OCI-M2 (cell line): ENCODE results near the gene SNX25.

Source experiments
- DNase-seq: peaks from one replicate; lab custom pipeline; 2025; ENCODE audit not compliant: unreplicated experiment; lab: John Stamatoyannopoulos, UW

Gene SNX25

DNA sequence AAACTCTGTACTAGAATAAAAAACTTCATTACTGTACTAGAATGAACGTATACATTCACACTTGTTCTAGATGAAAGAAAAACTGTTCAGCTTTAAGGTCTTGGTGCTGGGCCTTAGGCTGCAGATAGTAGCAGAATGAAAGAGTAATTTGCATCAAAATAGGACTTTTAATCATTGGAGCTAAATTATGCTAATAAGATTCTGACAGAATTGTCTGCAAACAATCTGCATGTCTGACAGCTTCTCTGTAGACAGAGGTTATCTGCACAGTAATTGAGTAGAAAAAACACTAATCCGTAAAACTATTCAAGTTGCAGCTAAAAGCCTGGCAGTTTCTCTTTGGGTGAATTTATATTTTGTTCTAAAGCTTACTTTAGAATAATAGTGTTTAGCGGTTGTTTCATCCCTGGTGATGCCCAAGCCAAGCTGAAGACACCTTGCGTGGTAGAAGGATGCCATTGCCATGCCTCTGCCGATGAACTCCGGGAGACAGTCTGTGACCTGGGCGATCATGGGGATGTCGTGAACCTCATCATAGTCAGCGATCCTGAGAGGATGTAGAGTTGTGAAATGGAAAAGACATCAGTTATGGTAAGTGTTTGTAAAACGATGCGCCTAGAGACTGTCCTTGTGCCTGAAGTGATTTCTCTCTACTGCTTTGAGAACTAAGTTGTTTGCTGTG lies 161.0 kb downstream of the SNX25 start:
- DNase-seq, result no peak

DNA sequence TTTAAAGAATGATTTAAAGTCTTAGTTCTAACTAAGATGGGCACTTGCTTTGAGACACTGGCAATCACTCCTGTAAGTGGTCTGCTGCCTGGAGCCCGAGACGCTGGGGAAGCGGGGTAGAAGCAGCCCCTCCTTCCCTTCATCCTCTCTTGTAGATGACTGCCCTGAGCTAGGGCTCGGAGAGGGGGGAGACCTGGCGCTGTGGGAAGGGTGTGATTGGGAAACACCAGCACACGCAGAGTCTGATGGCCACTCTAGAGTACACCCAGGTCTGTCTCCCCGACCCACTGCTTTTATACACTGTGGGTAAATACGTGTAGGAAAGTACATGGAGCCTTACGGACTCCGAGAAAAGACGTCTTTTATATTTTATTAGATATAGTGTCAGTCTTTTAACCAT lies 162.3 kb downstream of the SNX25 start:
- DNase-seq, result no peak

DNA sequence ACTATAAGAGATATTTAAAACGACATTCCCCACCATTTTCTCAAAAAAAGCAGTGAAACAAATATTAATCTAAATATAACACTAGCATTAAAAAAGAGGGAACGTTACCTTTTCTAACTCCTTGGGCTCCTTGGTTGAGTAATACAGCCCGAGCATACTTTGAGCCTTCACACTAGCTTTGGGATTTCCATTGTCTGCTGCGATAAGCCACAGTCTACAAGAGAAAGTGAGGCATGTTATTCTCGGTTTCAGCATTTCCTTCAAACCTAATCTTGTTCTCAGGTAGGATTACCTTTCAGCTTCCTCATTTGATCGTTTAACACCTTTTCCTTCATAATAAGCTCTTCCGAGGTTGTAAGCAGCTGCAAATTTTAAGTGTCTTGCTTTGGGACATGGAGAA lies 164.6 kb downstream of the SNX25 start:
- DNase-seq, result no peak

DNA sequence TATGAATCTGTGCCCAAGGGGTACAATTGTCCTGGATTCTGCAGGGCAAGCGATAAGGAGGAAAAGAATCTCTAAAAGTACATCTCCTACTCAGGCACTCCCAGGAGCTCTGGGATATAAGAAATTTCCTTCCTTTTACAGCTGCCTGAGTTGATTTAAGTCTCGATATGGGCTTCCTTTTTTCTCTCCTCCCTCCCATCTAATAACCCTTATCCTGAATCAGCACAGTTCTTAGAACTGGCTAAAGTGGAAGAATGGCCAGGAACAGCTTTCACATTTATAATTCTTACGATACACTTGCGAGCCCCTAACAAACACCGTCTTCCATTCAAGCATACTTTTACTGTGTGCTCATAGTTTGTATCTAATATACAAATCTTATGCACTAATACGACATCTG lies 165.2 kb downstream of the SNX25 start:
- DNase-seq, result no peak

DNA sequence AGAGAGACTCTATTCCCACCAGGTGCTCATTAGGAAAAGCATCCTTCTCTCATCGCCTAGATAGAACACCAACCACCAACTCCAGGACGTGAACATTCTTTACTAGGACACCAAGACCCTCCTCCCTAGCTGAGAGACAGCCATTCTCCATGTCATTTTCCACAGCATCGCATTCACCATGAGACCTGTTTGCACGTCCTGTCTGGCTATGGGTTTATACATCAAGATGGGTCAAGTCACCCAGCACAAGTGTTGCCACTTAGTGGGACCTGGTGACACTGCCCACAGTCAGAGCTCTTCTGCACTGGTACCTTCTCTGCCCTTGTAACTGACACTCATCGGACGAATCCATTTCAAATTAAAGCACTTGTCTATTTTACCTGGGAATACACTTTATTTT lies 168.9 kb downstream of the SNX25 start:
- DNase-seq, result no peak

DNA sequence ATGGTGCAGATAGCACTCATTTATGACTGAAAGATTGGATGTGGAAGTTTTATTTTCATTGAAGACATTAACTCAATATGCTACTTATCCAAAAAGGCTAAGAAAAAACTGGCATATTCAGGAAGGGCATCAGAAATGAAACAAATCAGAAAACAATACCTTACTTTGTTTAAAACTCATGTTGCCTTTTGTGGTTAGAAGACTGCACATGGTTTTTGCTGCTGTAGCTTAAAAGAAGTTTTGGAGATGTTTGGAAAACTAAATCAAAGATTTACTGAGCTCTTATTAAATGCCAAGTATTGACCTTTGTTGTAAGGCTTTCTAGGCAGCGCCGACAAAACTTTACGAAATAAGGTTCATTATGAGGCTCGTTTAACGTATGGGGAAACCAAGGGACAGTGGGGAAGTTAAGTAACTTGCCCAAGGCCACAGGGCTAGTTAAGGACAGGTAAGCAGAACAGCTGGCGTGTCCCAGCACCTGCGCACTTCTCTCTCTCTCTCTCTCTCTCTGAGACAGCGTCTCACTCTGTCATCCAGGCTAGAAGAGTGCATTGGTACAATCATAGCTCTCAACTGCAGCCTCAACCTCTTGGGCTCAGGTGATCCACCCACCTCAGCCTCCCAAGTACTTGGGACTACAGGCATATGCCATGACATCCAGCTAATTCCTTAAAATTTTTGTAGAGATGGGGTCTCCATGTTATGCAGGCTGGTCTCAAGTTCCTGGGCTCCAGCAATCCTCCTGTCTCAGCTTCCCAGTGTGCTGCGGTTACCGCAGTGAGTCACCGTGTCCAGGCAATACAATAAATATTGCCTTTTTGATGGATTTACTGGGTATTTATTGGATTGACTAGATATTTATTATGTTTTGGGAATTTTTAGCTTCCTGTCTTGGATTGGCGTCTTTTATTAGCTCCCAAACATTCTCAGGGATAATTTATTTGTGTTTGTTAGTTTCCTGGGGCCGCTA lies 170.2 kb downstream of the SNX25 start:
- no peak for DNase-seq

DNA sequence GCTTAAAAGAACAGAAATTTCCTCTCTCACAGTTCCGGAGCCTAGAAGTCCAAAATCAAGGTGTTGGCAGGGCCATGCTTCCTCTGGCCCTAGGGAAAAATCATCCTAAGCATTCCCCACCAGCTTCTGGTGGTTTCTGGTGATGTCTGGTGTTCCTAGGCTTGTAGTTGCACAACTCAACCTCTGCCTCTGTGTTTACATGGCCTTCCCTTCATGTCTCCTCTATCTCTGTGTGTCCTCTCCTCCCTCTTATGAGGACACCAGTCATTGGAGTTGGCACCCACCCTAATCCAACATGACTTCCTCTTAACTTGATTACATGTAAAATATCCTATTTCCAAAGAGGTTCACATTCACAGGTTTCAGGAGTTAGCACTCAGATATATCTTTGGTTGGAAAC lies 170.9 kb downstream of the SNX25 start:
- no peak for DNase-seq

DNA sequence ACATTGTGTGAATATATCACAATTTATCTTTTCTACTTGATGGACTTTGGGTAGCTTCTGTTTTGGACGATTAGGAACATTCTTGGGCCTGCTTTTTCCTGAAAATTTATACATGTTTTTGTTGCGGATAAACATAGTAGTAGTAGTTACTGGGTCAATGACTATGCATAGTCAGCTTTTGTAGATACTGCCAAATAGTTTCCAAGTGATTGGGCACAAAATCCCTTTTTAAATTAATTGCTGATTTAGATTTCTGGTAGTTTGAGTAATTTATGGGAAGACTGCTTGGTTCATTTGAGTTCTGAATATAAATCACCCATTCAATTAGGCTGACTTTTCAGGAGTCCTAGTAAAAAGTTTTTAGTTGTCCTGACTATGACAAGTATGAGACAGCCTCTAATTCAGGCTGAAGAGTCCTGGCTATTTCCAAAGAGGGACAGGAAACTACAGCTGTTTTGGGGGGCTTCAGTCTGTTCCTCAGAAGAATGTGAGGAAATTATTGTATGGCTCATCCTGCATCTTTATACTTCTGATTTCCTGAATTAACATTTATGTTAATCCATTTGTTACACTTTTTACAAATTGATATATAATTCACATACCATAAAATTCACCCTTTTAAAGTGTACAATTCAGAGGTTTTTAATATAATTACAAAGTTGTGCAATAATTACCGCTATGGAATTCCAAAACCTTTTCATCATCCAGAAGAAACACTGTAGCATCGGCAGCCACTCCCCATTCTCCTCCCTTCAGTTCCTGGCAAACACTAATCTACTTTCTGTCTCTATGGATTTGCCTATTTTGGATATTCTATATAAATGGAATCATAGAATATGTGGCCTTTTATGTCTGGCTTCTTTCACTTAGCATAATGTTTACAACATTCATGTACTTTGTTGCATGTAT lies 172.1 kb downstream of the SNX25 start:
- no peak for DNase-seq

DNA sequence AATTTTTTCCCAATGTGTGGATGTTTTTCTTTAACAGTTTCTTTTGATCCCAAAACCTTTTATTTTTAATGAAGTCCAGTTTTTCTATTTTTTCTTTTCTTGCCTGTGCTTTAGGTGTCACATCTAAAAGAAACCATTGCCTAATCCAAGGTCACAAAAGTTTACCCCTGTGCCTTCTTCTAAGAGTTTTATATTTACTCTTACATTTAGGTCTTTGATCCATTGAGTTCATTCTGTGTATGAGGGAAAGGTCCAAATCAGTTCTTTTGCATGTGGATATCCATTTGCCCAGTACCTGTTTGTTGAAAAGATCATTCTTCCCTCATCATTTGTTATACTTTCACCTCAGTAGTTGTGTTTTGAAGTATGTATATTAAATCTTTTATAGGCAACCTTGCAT lies 173.4 kb downstream of the SNX25 start:
- DNase-seq, result no peak

DNA sequence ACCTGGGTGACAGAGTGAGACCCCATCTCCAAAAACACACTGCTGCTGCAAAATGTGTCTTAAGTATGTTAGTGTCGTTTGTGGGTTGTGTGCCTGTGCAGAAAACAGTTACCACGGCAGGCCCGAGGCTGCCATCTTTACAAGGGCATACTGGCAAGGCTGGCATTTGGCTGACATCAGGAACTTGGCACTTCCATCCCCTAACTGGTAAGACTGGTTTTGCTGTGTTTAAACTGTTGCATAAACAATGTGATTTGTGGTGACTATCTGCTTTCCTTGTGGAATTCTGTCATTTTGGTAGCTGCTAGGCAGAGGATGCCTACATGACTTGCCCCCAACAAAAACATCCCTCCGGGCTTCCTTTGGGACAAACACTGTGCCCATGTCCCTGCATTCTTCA lies 174.1 kb downstream of the SNX25 start:
- no peak for DNase-seq

DNA sequence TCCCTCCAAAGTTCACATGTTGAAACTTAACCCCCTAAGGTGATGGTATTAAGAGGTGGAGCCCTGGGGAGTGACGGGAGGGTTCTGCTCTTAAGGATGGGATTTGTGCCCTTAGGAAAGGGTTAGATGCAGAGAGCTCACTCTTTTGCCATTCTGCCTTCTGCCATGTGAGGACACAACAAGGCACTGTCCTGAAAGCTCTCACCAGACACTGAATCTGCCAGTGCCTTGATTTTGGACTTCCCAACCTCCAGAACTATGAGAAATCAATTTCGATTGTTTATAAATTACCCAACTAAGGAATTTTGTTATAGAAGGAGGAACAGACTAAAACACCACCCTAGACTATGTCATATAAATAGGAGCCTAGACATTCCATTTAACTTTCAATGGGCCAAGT lies 174.7 kb downstream of the SNX25 start:
- no peak for DNase-seq

DNA sequence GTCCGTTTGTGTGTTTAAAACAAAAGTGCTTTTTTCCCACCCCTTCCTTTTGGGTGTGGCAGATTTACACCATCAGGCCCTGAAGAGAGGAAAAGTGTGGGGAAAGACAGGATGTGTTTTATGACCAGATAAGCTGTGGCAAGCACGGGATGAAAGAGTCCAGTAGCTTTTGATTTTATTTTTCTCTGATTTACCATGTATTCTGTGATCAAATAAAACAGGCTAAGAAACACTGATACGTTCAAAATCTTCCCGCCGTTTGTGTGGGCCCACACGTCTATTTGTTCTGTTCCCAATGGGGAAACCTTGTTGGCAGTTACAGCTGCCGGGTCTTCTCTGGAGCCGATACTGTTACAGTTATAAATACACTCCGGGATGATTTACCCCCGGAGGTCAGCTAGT lies 175.5 kb downstream of the SNX25 start:
- no peak for DNase-seq

DNA sequence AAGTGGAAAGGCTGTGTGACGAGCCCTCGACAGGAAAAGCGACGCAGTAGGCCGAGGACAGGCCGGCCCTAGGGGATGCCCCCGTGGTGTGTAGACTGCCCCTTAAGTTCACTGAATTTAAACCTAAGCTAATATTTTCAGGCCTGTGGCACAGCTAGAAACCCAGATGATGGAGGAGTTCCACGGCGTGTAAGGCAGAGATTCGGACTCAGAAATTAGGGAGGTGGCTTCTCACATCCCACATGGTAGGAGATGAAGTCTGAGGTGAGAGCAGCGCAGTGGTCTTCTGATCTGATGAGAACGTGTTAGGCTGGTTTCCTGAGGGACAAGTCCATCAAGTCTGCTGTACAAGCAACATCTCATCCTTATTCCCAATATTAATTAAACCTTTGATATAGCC lies 178.6 kb downstream of the SNX25 start:
- DNase-seq, result no peak

DNA sequence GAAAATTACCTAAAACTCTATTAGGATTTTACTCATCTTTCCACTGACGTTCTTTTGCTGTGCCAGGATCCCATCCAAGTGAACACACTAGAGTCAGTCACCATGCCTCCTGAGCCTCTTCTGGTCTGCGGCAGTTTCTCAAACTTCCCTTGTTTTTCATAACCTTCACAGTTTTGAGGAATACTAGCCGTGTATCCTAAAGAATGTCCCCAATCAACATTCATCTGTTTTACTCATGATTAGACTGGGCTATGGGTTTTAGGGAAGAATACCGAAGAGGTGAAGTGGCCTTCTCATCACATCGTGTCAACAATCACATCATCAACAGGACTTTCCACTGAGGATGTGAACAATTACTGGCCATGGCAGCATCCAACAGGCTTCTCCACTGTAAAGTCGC lies 181.5 kb downstream of the SNX25 start:
- no peak for DNase-seq

DNA sequence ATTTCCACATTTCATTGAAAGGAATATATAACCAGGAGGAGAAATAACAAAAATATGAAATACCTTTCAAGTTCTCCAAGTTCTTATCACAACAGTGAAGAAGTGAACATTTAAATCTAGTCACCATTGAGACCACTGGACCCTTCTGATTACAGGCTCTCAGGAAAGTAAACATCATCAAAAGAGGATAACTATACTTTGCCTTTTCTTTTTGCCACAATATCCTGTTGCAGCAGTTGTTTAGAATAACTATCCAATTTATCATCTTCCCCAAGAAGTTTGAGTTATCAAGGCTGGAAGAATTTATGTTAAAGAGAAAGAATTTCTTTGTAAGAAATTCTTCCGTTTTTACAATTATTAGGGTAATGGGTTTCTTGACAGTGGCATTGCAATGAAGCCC lies 182.8 kb downstream of the SNX25 start:
- no peak for DNase-seq

DNA sequence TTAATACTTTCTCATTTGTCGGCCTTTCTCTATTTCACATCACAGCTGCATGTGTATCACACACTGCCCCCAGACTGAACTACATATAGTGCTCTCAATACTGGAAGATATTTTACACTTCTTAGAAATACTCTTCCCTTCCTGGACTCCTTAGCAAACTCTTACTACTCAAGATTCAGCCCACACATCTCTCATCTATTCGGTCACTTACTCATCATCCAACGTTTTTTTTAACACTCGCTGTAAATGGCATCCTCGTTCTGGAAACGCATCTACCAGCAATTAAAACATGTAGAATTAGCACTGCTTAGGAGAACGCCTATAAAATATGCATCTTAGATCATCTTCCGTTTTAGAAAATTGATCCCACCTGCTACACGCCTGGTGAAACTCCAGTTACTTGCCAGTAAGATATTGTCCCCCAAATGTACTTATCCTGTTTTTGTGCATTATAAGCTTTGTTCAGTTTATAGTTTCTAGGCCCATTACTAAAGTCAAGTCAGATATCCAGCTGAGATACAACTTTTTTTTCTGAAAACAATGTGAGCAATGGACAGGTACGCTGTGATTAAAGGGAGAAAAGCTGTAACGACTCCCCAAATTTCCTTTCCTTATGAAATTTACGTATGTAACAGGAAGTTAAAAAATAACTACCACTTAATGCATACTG lies 185.3 kb downstream of the SNX25 start:
- DNase-seq, result no peak

DNA sequence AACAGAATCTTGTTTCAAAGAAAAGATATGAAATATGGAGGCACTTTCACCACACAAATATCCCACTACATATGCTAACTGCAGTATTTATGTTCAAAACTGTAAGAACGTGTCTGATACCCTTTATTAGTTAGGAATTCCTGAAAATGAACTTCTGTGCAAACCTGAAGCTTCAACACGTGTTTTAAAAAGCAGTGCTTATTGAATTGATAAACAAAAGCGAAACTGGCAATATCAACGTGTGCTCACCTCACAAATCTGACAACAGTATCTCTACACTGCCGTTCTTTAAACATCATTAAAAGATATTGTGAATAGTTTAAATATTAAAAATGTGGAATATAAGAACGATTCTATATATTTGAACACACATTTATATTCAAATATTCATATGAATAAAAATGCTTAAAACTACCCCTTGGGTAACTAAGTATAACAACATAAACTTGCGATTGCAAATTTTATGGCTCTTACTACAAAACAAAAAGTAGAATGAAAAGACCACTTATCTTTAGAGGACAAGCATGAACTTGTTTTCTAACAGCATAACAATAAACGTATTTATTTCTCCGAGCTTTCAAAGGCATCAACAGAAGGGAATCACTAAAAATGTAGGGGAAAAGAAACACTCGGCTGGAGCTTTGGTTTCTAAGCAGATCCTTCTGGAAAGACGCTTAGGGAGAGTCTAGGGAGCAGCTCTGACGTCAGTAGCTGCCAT lies 186.0 kb downstream of the SNX25 start, which contains the start of gene LRP2BP:
TSS of gene LRP2BP (minus strand) at position 687 of the 718 bp plus-strand sequence. CDS start 17,738 bp downstream, outside the sequence.
- DNase-seq, result no peak

DNA sequence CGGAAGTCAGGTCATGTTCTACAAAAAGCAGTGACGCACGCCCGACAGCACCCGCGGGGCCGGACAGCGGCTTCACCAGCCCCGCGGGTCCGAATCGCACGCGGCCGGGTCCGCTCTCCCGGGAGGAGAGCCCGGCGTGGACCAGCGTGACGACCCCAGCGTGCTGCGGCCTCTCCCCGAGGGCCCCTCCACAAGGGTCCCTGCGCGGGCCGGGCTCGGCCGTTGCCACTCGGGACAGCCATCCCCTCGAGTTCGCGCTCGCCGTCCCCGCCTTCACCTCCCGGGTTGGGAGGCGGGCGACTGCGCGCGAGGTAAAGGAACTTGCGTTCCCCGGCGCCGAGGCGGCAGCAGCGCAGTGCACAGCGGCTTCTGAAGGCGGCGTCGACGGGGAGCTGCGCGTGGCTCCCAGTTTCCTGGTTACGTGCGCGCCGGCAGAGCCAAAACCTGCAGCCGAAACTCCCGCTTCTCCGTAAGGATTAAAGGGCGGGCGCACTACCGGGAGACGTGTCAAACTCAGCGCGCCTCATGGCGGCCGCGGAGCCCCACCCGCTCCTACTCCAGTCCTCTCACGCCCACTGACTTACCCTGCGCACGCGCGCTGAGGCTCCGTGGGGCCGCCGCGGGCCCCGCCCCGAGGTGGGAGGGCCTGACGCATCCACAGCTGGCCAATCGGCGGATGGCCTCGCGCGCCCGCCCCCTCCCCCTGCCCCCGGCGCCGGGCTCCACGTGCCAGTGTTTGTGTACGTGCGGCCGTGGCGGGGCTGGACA lies 186.7 kb downstream of the SNX25 start:
- peak; percentile 47 for DNase-seq

DNA sequence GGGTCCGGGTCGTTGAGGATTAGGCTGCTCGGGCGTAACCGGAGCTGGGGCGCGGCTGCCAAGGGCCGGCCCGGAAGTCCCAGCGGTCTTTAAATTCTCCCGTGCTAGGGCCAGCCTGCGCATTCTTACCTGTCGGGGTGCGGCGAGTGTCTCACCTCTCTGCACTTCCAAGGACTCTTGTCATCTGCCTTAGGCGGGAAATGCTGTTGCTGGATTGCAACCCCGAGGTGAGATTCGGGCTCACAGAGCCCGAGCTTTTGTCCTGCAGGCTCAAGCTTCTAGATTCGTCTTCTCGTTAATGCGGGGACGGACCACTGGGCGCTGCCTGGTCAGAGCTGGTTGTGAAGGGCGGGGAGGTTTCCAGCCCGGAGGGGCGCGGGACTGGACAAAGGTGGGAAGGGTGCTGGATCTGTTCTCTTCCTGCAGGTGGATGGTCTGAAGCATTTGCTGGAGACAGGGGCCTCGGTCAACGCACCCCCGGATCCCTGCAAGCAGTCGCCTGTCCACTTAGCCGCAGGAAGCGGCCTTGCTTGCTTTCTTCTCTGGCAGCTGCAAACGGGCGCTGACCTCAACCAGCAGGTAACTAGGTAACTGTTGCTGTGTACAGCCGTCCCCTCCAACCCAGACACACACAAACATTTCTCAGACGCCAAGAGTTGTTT lies 187.5 kb downstream of the SNX25 start, which contains the start of gene ANKRD37:
TSS of gene ANKRD37 (plus strand) at position 118 of the 662 bp plus-strand sequence. CDS start at position 201, 83 bp downstream.
- no peak for DNase-seq
